Astrocyte (in vitro differentiated cells and primary cell): ENCODE data around the gene ALPL. TPM values are rescaled to one million over a fixed set of nuclear protein-coding genes. Genes with fewer than 3 reads are reported as not detected.

Source experiments
- DNase-seq: peaks from one replicate; pipeline ENCODE4 v3.0.0-alpha.2; 2010; ENCODE audit warnings: low read depth
- FAIRE-seq: peaks from 2 replicates; lab custom pipeline; 2011; peaks lifted over from hg19 to GRCh38; lab: Jason Lieb, UNC
- H2AFZ ChIP-seq: 2 replicates; pipeline ENCODE4 v1.6.0; 2012; ENCODE audit warnings: low read depth, low read length, inconsistent platforms
- H3K27ac ChIP-seq: 2 replicates; pipeline ENCODE4 v1.5.1; 2011; ENCODE audit warnings: low read depth, low read length, inconsistent platforms
- H3K27me3 ChIP-seq: 2 replicates; pipeline ENCODE4 v1.6.0; 2011; ENCODE audit warnings: low read length, inconsistent platforms; ENCODE audit not compliant: insufficient read depth
- H3K36me3 ChIP-seq: 2 replicates; pipeline ENCODE4 v1.5.1; 2011; ENCODE audit warnings: low read length, inconsistent platforms; ENCODE audit not compliant: insufficient read depth
- H3K4me1 ChIP-seq: 2 replicates; pipeline ENCODE4 v1.5.1; 2011; ENCODE audit warnings: low read length, inconsistent platforms; ENCODE audit not compliant: insufficient read depth
- H3K4me2 ChIP-seq: 2 replicates; pipeline ENCODE4 v1.6.0; 2012; ENCODE audit warnings: low read length, inconsistent platforms
- H3K4me3 ChIP-seq: 2 replicates; pipeline ENCODE4 v1.5.1; 2011; ENCODE audit warnings: low read depth, mild to moderate bottlenecking, low read length, inconsistent platforms; ENCODE audit not compliant: insufficient read depth
- H3K79me2 ChIP-seq: 2 replicates; pipeline ENCODE4 v1.6.0; 2012; ENCODE audit warnings: mild to moderate bottlenecking, low read length, inconsistent platforms; ENCODE audit not compliant: insufficient read depth
- H3K9ac ChIP-seq: 2 replicates; pipeline ENCODE4 v1.6.0; 2012; ENCODE audit warnings: mild to moderate bottlenecking, low read length, inconsistent platforms
- H3K9me3 ChIP-seq: 2 replicates; pipeline ENCODE4 v1.5.1; 2012; ENCODE audit warnings: low read depth, mild to moderate bottlenecking, low read length, inconsistent platforms; ENCODE audit not compliant: insufficient read depth
- H4K20me1 ChIP-seq: 2 replicates; pipeline ENCODE4 v1.6.0; 2012; ENCODE audit warnings: low read length, inconsistent platforms; ENCODE audit not compliant: insufficient read depth
- H3K27ac Mint-ChIP-seq: one replicate; pipeline ENCODE4 v1.8.0; 2021; ENCODE audit warnings: mild to moderate bottlenecking, mixed read lengths; ENCODE audit not compliant: unreplicated experiment
- H3K27me3 Mint-ChIP-seq: one replicate; pipeline ENCODE4 v1.8.0; 2021; ENCODE audit warnings: low read depth, mixed read lengths; ENCODE audit not compliant: unreplicated experiment
- H3K36me3 Mint-ChIP-seq: one replicate; pipeline ENCODE4 v1.8.0; 2021; ENCODE audit warnings: low read depth, mixed read lengths; ENCODE audit not compliant: unreplicated experiment
- H3K4me1 Mint-ChIP-seq: one replicate; pipeline ENCODE4 v1.8.0; 2021; ENCODE audit warnings: low read depth, mixed read lengths; ENCODE audit not compliant: unreplicated experiment
- H3K4me3 Mint-ChIP-seq: one replicate; pipeline ENCODE4 v1.8.0; 2021; ENCODE audit warnings: mild to moderate bottlenecking, moderate library complexity, mixed read lengths; ENCODE audit not compliant: unreplicated experiment
- H3K9me3 Mint-ChIP-seq: one replicate; pipeline ENCODE4 v1.8.0; 2021; ENCODE audit warnings: mild to moderate bottlenecking, mixed read lengths; ENCODE audit not compliant: unreplicated experiment
- CTCF ChIP-seq: IDR thresholded peaks from 2 replicates; pipeline ENCODE4 v1.5.1; 2011; ENCODE audit warnings: low read depth, mild to moderate bottlenecking, inconsistent platforms, low read length, moderate library complexity; ENCODE audit not compliant: insufficient read depth
- EZH2 ChIP-seq: IDR thresholded peaks from 2 replicates; pipeline ENCODE4 v1.6.1; 2012; ENCODE audit warnings: mild to moderate bottlenecking, low read length, inconsistent platforms; ENCODE audit not compliant: insufficient read depth
- total RNA-seq: library from RNA; stranded (reverse); gene quantifications from 2 replicates; pipeline ENCODE4 v1.2.1, GENCODE V29; 2021

ALPL gene
- total RNA-seq, 1 donor from 2014 or later: 24.3 TPM

- Histone ChIP-seq H3K79me2 (no peaks in the 10 kb centered on the region), H4K20me1 (no peaks in the 10 kb centered on the region), H3K36me3 (no peaks in the 10 kb centered on the region), H3K9ac (no peak overlapping the region), H3K27me3 (peaks cover 12% of the 10 kb centered on the region), H3K4me1 (peaks cover 11% of the 10 kb centered on the region), H2AFZ (no peak overlapping the region), H3K27ac (no peak overlapping the region), H3K4me2 (no peak overlapping the region), H3K9me3 (no peaks in the 10 kb centered on the region), H3K4me3 (no peak overlapping the region)
- Mint-ChIP-seq H3K9me3 (no peaks in the 10 kb centered on the region), H3K27ac (no peak overlapping the region), H3K4me3 (no peak overlapping the region), H3K27me3 (peaks cover 5% of the 10 kb centered on the region), H3K4me1 (peaks cover 18% of the 10 kb centered on the region), H3K36me3 (no peaks in the 10 kb centered on the region)
- DNase-seq (no peak), FAIRE-seq (no peak)
- no peak for TF ChIP-seq EZH2
- TF ChIP-seq CTCF: no peak
Observed at GRCh38 chr1:21547876-21548275, 38.7 kb downstream of the ALPL start.

- Histone ChIP-seq H3K36me3 (no peaks in the 10 kb centered on the region), H2AFZ (no peak overlapping the region), H3K9me3 (no peaks in the 10 kb centered on the region), H3K79me2 (no peaks in the 10 kb centered on the region), H3K4me2 (no peak overlapping the region), H3K9ac (no peak overlapping the region), H4K20me1 (no peaks in the 10 kb centered on the region), H3K27me3 (peaks cover 12% of the 10 kb centered on the region), H3K4me3 (no peak overlapping the region), H3K27ac (no peak overlapping the region), H3K4me1 (peaks cover 22% of the 10 kb centered on the region)
- peak; percentile 39 for FAIRE-seq
- Mint-ChIP-seq H3K36me3 (no peaks in the 10 kb centered on the region), H3K27ac (no peak overlapping the region), H3K4me3 (no peak overlapping the region), H3K9me3 (no peaks in the 10 kb centered on the region), H3K27me3 (peaks cover 5% of the 10 kb centered on the region), H3K4me1 (peaks cover 24% of the 10 kb centered on the region)
- no peak for TF ChIP-seq CTCF
- TF ChIP-seq EZH2: no peak
- DNase-seq: peak; percentile 57
Observed at GRCh38 chr1:21550097-21550496, 40.9 kb downstream of the ALPL start.

- Histone ChIP-seq H4K20me1 (no peaks in the 10 kb centered on the region), H3K36me3 (no peaks in the 10 kb centered on the region), H3K9me3 (no peaks in the 10 kb centered on the region), H3K27ac (no peak overlapping the region), H3K4me2 (no peak overlapping the region), H3K4me3 (no peak overlapping the region), H3K79me2 (no peaks in the 10 kb centered on the region), H3K27me3 (peaks cover 12% of the 10 kb centered on the region), H3K9ac (no peak overlapping the region), H2AFZ (no peak overlapping the region), H3K4me1 (peaks cover 22% of the 10 kb centered on the region)
- Mint-ChIP-seq H3K4me1 (peaks cover 24% of the 10 kb centered on the region), H3K4me3 (no peak overlapping the region), H3K27me3 (peaks cover 5% of the 10 kb centered on the region), H3K27ac (peak overlapping the region; percentile 1), H3K9me3 (no peaks in the 10 kb centered on the region), H3K36me3 (no peaks in the 10 kb centered on the region)
- TF ChIP-seq CTCF: no peak
- TF ChIP-seq EZH2: no peak
- no peak for DNase-seq
- no peak for FAIRE-seq
Observed at GRCh38 chr1:21550866-21551475, 41.7 kb downstream of the ALPL start.
